Left kidney (tissue), 1 donor: Measurements from ENCODE around the gene S100P. TPM values are rescaled to one million over a fixed set of nuclear protein-coding genes. Genes with fewer than 3 reads are reported as not detected.

ENCODE experiments used
- polyA plus RNA-seq: library from polyadenylated mRNA; unstranded; fragments of 120-200 nt; gene quantifications from one replicate; pipeline ENCODE4 v1.2.1, GENCODE V29; 2013; ENCODE audit not compliant: insufficient read length

S100P gene
- polyA plus RNA-seq, 1 donor, result 9.0 TPM

Other genes starting within 250 kb of the S100P start
- gene PPP2R2C, start 221.3 kb upstream of the S100P start, polyA plus RNA-seq, result 0.40 TPM
- gene MAN2B2, start 118.7 kb upstream of the S100P start, polyA plus RNA-seq, result 16.4 TPM
- gene MRFAP1, start 53.2 kb upstream of the S100P start, polyA plus RNA-seq, result 420 TPM
- gene MRFAP1L1, start 16.0 kb downstream of the S100P start, polyA plus RNA-seq, result 124 TPM
- gene BLOC1S4, start 22.3 kb downstream of the S100P start, polyA plus RNA-seq, result 11.5 TPM
- gene KIAA0232, start 88.8 kb downstream of the S100P start, polyA plus RNA-seq, result 48.0 TPM
- gene TBC1D14, start 215.9 kb downstream of the S100P start, polyA plus RNA-seq, result 64.9 TPM